ENCODE measurements around the gene SDCBP2. TPM values are rescaled to one million over a fixed set of nuclear protein-coding genes. Genes with fewer than 3 reads are reported as not detected.

The SDCBP2 gene
- total and polyA plus RNA-seq, 2 of the 8 experiments (the other 6 are each of a cell fraction or from before 2014, with no cell fraction given): 4.2 to 6.7 TPM

- TF ChIP-seq CEBPB (IDR thresholded peaks at IDR 0.05; ENCODE audit: low read depth, low read length) (no peak), CHD7 (IDR thresholded peaks at IDR 0.05; ENCODE audit: insufficient replicate concordance, low read length) (no peak), USF2 (IDR thresholded peaks at IDR 0.05; ENCODE audit: low read length) (no peak), SRF (IDR thresholded peaks at IDR 0.05; ENCODE audit: low read depth, low read length) (no peak), BACH1 (IDR thresholded peaks at IDR 0.05; ENCODE audit: low read length) (no peak), SP2 (IDR thresholded peaks at IDR 0.05; ENCODE audit: low read length) (no peak)
These were observed 8.5 kb upstream of the SDCBP2 start (continued) for GRCh38 chr20:1337441-1337840.

Measured in H1 (cell line).